Body of pancreas (tissue), 4 donors: ENCODE measurements around the gene EHMT1.

Source experiments
- CTCF ChIP-seq, 7 experiments: fragments of 450-650 bp in 4 of 7; fragments of 200-600 bp in 3 of 7; sonication (generic) in 3 of 7; IDR thresholded peaks; one replicate each; pipeline ENCODE4 v1.5.1; 2016 to 2019; ENCODE audit warnings: antibody characterized with exemption in 7 of 7
- POLR2A ChIP-seq, 3 donors: fragments of 450-650 bp; IDR thresholded peaks; one replicate each; pipeline ENCODE4 v1.6.1; 2016; ENCODE audit warnings: antibody characterized with exemption in 3 of 3, mild to moderate bottlenecking in 2 of 3

GRCh38 chr9:137851516-137852267 is 232.9 kb downstream of the EHMT1 start:
- no peak for TF ChIP-seq CTCF (IDR thresholded peaks at IDR 0.05)
- TF ChIP-seq POLR2A (IDR thresholded peaks at IDR 0.05) = no peak
